Right lobe of liver (tissue), 4 donors: ENCODE results near the gene ASB1.

Source experiments
- POLR2A ChIP-seq: fragments of 450-650 bp; IDR thresholded peaks from one replicate; pipeline ENCODE4 v1.6.1; 2017; ENCODE audit warnings: antibody characterized with exemption, mild to moderate bottlenecking
- TF ChIP-seq, protein P1 (sequence below), 4 donors: fragments of 200-600 bp in 3 of 4; fragments of 450-650 bp in 1 of 4; IDR thresholded peaks; one replicate each; pipeline versions ENCODE4 v1.5.1 to v1.8.0; 2016 to 2022; ENCODE audit warnings: antibody characterized with exemption in 4 of 4, mild to moderate bottlenecking in 2 of 4
- donor health status: DM: no; HTN: no; CAD: no.
- donor health status: DM: no; HTN: no; CAD: no.
- donor health status: DM: no; HTN: yes; CAD: no.

DNA sequence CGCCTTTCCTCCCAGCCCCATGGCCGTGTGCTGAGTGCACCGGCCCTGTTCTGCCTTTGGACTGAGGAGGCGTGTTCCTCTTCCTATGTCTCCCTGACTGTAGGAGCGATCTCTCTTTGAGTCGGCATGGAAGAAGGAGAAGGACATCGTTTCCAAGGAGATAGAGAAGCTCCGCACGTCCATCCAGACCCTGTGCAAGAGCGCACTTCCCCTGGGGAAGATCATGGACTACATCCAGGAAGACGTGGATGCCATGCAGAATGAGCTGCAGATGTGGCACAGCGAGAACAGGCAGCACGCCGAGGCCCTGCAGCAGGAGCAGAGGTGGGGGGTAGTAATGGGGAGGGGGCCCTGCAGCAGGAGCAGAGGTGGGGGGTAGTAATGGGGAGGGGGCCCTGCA is 29.4 kb upstream of the ASB1 start:
- TF ChIP-seq, protein P1, sequence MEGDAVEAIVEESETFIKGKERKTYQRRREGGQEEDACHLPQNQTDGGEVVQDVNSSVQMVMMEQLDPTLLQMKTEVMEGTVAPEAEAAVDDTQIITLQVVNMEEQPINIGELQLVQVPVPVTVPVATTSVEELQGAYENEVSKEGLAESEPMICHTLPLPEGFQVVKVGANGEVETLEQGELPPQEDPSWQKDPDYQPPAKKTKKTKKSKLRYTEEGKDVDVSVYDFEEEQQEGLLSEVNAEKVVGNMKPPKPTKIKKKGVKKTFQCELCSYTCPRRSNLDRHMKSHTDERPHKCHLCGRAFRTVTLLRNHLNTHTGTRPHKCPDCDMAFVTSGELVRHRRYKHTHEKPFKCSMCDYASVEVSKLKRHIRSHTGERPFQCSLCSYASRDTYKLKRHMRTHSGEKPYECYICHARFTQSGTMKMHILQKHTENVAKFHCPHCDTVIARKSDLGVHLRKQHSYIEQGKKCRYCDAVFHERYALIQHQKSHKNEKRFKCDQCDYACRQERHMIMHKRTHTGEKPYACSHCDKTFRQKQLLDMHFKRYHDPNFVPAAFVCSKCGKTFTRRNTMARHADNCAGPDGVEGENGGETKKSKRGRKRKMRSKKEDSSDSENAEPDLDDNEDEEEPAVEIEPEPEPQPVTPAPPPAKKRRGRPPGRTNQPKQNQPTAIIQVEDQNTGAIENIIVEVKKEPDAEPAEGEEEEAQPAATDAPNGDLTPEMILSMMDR (IDR thresholded peaks at IDR 0.05) = no peak
- no peak for TF ChIP-seq POLR2A
